Lower lobe of right lung (tissue), 2 donors: ENCODE data around the gene PAGE4. TPM values are rescaled to one million over a fixed set of nuclear protein-coding genes. Genes with fewer than 3 reads are reported as not detected.

Experiments used
- ATAC-seq, 2 donors: fragments of 200-7000 bp; cut with Tn5 transposase; one replicate each; pipeline ENCODE4 v1.9.1; 2020 to 2022; ENCODE audit warnings: mild to moderate bottlenecking in 2 of 2, moderate library complexity in 2 of 2
- DNase-seq: peaks from one replicate; pipeline ENCODE4 v3.0.0-alpha.2; 2020
- H3K27ac ChIP-seq: fragments of 200-600 bp; one replicate; pipeline ENCODE4 v1.8.0; 2022
- H3K27me3 ChIP-seq: fragments of 200-600 bp; one replicate; pipeline ENCODE4 v1.8.0; 2022; ENCODE audit warnings: low read depth
- H3K36me3 ChIP-seq: fragments of 200-600 bp; one replicate; pipeline ENCODE4 v1.8.0; 2022; ENCODE audit warnings: mild to moderate bottlenecking
- H3K4me1 ChIP-seq: fragments of 200-600 bp; one replicate; pipeline ENCODE4 v1.8.0; 2022
- H3K4me3 ChIP-seq: fragments of 200-600 bp; one replicate; pipeline ENCODE4 v1.8.0; 2022; ENCODE audit warnings: mild to moderate bottlenecking
- H3K9me3 ChIP-seq: fragments of 200-600 bp; one replicate; pipeline ENCODE4 v1.8.0; 2022
- CTCF ChIP-seq: fragments of 200-600 bp; IDR thresholded peaks from one replicate; pipeline ENCODE4 v1.8.0; 2022; ENCODE audit warnings: antibody characterized with exemption, mild to moderate bottlenecking
- intact Hi-C: fragments of 100-400 bp; cut with DNase I; formaldehyde crosslinking; loops from one replicate; pipeline ENCODE4 v1.11.0; 2022
- total RNA-seq: library from RNA; stranded (reverse); fragmentation: NEBNext Ultra II Directional; extraction: Animal tissue kit (Norgen Biotek cat#: 25700); gene quantifications from one replicate; pipeline ENCODE4 v1.2.1, GENCODE V29; 2021
- donor health status: DM: no; HTN: yes; CAD: no; lungs with severe emphysema.

PAGE4 gene
- total RNA-seq, 1 donor from 2014 or later = not detected

GRCh38 chrX:49842621-49843020, 13.5 kb downstream of the PAGE4 start:
- no peak for ATAC-seq
- no peaks in the 10 kb centered on the region for H3K9me3 ChIP-seq
- no peak overlapping the region for H3K4me3 ChIP-seq
- intact Hi-C loops = no loop called here
- H3K27me3 ChIP-seq = no peaks in the 10 kb centered on the region
- TF ChIP-seq CTCF = no peak
- no peak overlapping the region for H3K27ac ChIP-seq
- H3K4me1 ChIP-seq = no peaks in the 10 kb centered on the region
- no peaks in the 10 kb centered on the region for H3K36me3 ChIP-seq
- no peak for DNase-seq

- DNase-seq = no peak
- ATAC-seq = no peak
- H3K27me3 ChIP-seq = no peaks in the 10 kb centered on the region
- H3K9me3 ChIP-seq = no peaks in the 10 kb centered on the region
- TF ChIP-seq CTCF = no peak
- no peaks in the 10 kb centered on the region for H3K36me3 ChIP-seq
- no peaks in the 10 kb centered on the region for H3K4me1 ChIP-seq
- no peak overlapping the region for H3K4me3 ChIP-seq
- H3K27ac ChIP-seq = no peak overlapping the region
- intact Hi-C loops = no loop called here
Observed at GRCh38 chrX:49844611-49845010, 15.5 kb downstream of the PAGE4 start.

GRCh38 chrX:49845701-49846403, 16.7 kb downstream of the PAGE4 start:
- no peak overlapping the region for H3K4me3 ChIP-seq
- intact Hi-C loops = no loop called here
- H3K27ac ChIP-seq = no peak overlapping the region
- no peaks in the 10 kb centered on the region for H3K4me1 ChIP-seq
- no peaks in the 10 kb centered on the region for H3K27me3 ChIP-seq
- H3K9me3 ChIP-seq = no peaks in the 10 kb centered on the region
- no peak for DNase-seq
- no peak for ATAC-seq
- no peak for TF ChIP-seq CTCF
- no peaks in the 10 kb centered on the region for H3K36me3 ChIP-seq

DNA sequence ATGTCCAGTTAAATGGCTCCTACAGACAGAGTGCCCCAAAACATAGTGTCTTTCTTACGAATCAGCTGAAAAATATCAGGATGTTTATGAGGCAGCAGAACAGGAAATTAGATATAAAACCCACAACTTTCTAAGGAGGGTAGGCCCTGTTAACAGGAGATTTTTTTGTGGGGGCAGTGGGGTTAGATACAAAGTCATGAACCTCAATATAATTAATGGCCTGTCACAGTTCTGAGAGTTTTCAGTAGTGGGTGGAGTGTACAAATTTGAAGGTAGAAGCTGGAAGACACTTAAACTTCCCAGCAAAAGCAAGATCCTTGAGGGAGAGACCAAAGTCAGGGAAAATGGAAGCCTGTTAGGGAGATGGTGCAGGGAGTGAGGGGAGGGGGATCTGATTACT, 17.4 kb downstream of the PAGE4 start:
- no peak for DNase-seq
- ATAC-seq = no peak
- no peak for TF ChIP-seq CTCF
- Histone ChIP-seq H3K4me1 (no peaks in the 10 kb centered on the region), H3K4me3 (no peak overlapping the region), H3K36me3 (no peaks in the 10 kb centered on the region), H3K27me3 (no peaks in the 10 kb centered on the region), H3K27ac (no peak overlapping the region), H3K9me3 (no peaks in the 10 kb centered on the region)
- intact Hi-C loops = no loop called here

- H3K27ac ChIP-seq = no peak overlapping the region
- H3K36me3 ChIP-seq = no peaks in the 10 kb centered on the region
- H3K4me1 ChIP-seq = no peaks in the 10 kb centered on the region
- no peaks in the 10 kb centered on the region for H3K27me3 ChIP-seq
- ATAC-seq = no peak
- intact Hi-C loops = no loop called here
- H3K4me3 ChIP-seq = no peak overlapping the region
- DNase-seq = no peak
- no peaks in the 10 kb centered on the region for H3K9me3 ChIP-seq
- no peak for TF ChIP-seq CTCF
Observed at GRCh38 chrX:49848275-49848674, 19.2 kb downstream of the PAGE4 start.
